ENCODE data around the gene CDHR4.
A peak's percentile ranks its signal among the peaks of the same experiment; 100 is the strongest.

CDHR4 gene

DNA sequence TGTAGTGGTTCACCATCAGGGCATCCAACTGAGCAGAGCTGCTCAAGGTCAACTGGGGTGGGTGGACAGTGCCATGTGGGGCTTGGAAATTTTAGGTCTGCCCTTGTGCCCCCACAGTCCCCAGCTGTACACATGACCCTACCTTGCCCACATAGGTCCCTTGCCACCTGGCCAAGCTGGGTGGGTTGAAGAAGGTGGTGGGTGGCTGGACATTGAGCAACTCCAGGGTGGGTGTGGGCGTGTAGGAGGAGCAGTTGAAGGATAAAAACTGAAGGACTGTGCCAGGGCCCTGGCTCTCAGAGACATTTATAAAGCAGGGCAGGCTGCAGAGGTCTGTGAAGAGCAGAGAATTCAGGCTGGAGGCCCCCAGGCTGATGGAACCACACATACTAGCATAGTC lies 568 bp downstream of the CDHR4 start:
- Histone ChIP-seq H3K4me1 (ENCODE audit: control insufficient read depth, insufficient read depth, low read length) (peaks cover 24% of the 10 kb centered on the region), H3K36me3 (ENCODE audit: control insufficient read depth, insufficient read depth, low read length) (no peaks in the 10 kb centered on the region), H3K4me3 (ENCODE audit: low read length) (no peak overlapping the region), H3K9me3 (ENCODE audit: control insufficient read depth, low read length) (no peaks in the 10 kb centered on the region), H3K9ac (ENCODE audit: low read length) (no peak overlapping the region), H3K27me3 (ENCODE audit: control insufficient read depth, insufficient read depth, low read length) (peaks cover 4% of the 10 kb centered on the region)

DNA sequence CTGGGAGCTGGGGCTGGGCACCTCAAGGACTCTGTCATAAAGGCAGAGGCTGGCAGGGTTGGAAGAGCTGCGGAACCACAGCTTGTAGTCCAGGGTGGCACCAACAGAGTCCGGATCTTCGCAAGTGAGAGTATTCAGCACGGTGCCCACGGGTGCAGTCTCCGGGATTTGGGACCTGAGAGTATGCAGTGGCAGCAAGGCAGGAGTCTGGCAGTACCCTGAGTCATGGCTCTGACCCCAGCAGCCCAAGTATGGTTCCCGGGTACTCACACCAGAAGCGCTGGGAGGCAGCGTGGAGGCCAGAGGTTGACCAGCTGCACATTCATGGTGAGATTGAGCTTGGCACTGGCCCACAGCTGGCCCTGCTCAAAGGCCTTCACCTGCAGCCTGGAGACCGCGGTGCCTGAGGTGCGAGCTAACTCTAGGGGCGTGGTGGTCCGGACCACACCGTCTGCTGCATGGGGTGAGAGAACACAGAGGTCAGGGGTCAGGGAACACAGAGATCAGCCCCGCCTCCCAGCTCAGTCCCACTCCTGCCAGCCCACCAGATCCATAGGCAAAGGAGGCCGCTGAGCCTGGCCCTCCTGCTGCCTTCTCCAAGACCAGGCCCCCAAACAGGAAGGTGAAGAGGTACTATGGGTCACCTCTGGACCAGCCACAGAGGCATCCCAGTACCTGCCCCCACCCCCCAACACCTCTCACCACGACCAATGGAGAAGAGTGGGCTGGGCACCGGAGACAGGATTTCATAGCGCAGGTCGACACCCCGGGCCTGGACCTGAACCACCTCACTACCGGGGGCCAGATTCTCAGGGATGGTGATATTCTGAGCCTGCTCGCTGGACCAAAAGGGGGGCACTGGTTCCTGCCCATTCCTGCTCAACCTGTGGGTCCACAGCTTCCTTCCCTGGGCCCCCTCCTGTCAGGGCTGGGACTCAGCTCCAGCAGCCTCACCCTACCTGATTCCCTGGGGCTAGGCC lies 4.5 kb downstream of the CDHR4 start:
- Histone ChIP-seq H3K9ac (ENCODE audit: low read length) (no peak overlapping the region), H3K9me3 (ENCODE audit: control insufficient read depth, low read length) (no peaks in the 10 kb centered on the region), H3K4me3 (ENCODE audit: low read length) (no peak overlapping the region), H3K27me3 (ENCODE audit: control insufficient read depth, insufficient read depth, low read length) (peaks cover 6% of the 10 kb centered on the region), H3K36me3 (ENCODE audit: control insufficient read depth, insufficient read depth, low read length) (no peaks in the 10 kb centered on the region), H3K4me1 (ENCODE audit: control insufficient read depth, insufficient read depth, low read length) (peaks cover 14% of the 10 kb centered on the region)

DNA sequence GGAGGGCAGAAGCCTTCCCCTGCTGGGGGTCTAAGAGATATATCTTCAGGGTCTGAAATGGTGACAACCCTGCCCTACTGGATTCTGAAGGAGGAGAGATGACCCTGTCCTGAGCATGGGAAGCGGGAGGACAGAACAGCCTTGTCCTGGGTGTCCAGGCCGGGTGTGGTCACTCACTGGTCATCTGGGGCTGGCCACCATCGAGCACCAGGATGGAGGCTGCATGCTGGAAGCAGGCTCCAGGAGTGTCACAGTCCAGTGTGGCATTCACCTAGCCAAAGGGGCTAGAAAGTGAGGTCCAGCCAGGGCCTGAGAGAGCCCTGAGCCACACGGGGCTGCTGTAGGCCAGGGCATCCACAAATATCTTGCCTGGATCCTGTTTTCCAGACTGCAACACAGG lies 5.2 kb downstream of the CDHR4 start:
- Histone ChIP-seq H3K27me3 (ENCODE audit: control insufficient read depth, insufficient read depth, low read length) (peaks cover 6% of the 10 kb centered on the region), H3K4me3 (ENCODE audit: low read length) (no peak overlapping the region), H3K4me1 (ENCODE audit: control insufficient read depth, insufficient read depth, low read length) (peaks cover 7% of the 10 kb centered on the region)

DNA sequence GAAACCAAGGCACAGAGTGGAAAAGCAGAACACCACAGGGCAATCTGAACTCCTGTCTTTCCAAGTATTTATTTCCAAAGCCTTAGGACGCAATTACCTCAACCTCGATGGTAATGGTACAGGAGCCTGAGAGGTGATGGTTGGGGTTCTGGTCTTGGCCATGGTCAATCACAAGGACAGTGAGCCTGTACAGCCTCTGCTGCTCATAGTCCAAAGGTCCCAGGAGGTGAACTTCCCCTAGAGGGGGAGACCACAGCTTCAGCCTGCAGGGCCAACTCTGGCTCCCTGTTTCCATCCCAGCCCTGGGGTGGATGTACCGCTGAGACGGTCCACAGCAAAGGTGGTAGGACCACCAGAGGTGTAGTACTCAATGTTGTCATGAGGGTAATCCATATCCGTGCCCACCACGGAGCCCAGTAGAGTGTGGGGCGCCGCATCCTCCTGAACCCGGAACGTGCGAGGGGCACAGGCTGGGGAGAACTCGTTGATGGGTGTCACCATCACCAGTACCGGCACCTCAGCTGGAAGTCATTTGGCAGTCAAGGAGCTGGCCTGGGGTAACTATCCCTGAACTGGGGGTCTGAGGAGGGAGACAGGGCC lies 6.1 kb downstream of the CDHR4 start:
- H3K9me3 ChIP-seq (ENCODE audit: control insufficient read depth, low read length): no peaks in the 10 kb centered on the region
- peaks cover 6% of the 10 kb centered on the region for H3K27me3 ChIP-seq (ENCODE audit: control insufficient read depth, insufficient read depth, low read length)
- H3K4me3 ChIP-seq (ENCODE audit: low read length): no peak overlapping the region
- no peaks in the 10 kb centered on the region for H3K4me1 ChIP-seq (ENCODE audit: control insufficient read depth, insufficient read depth, low read length)
- H3K9ac ChIP-seq (ENCODE audit: low read length): no peak overlapping the region
- H3K36me3 ChIP-seq (ENCODE audit: control insufficient read depth, insufficient read depth, low read length): no peaks in the 10 kb centered on the region

More for the DNA sequence above, 5.2 kb downstream of the CDHR4 start:
- no peaks in the 10 kb centered on the region for H3K9me3 ChIP-seq (ENCODE audit: control insufficient read depth, low read length)
- no peaks in the 10 kb centered on the region for H3K36me3 ChIP-seq (ENCODE audit: control insufficient read depth, insufficient read depth, low read length)
- no peak overlapping the region for H3K9ac ChIP-seq (ENCODE audit: low read length)

DNA sequence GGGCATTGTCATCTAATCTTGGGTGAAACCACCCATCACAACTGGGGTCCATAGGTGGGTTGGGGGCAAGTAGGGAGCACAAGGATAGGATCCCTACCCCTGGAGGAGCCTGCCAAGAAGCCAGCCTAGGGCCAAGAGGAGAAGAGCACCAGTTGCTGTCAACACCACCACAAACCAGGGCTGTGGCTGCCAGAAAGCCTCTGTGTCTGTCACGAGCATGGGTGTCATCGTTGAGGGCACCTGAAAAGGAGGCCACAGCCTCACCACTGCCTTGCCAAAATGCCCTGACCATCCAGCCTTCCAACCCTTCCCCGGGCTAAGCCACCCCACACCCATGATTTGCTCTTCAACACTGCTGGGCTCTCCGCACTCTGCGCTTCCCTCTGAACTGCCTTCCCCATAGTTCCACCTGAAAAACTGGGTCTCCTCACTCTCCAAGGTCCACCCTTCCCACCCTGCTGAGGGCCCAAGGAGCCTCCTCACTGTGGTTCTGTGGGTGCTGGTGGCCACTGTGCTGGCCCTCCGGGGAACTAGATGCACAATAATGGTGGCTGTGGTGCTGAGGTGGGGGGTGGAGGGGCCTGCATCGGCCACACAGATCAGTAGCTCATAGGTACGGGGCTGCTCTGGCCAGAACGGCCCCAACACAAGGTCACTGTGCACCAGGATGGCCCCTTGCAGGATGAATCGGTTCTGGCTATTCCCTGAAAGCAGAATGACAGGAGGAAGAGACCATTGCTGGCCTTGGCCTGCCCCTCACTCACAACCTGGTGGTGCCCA lies 7.1 kb downstream of the CDHR4 start:
- Histone ChIP-seq H3K9me3 (ENCODE audit: control insufficient read depth, low read length) (no peaks in the 10 kb centered on the region), H3K36me3 (ENCODE audit: control insufficient read depth, insufficient read depth, low read length) (no peaks in the 10 kb centered on the region)

DNA sequence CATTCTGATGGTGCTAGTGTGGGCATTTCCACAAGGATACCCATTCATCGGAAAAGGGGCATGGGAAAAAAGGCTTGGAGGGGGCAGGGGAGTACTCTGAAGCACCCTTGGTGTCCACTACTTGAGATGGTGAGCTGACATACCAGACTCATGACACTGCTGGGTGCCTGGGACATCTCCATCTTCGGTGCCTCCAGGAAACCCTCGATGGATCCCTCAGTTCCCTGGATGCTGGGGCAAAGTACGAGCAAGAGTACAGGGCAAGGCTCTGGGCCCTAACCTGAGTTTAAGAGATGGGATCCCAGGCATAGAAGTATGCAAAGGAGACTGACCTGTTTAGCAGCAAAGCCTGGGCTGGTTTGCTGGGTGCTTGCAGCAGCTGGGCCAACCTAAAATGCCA lies 8.1 kb downstream of the CDHR4 start:
- no peaks in the 10 kb centered on the region for H3K9me3 ChIP-seq (ENCODE audit: control insufficient read depth, low read length)
- no peaks in the 10 kb centered on the region for H3K36me3 ChIP-seq (ENCODE audit: control insufficient read depth, insufficient read depth, low read length)
- H3K4me3 ChIP-seq (ENCODE audit: low read length): no peak overlapping the region
- H3K27me3 ChIP-seq (ENCODE audit: control insufficient read depth, insufficient read depth, low read length): peaks cover 6% of the 10 kb centered on the region
- no peak overlapping the region for H3K9ac ChIP-seq (ENCODE audit: low read length)
- H3K4me1 ChIP-seq (ENCODE audit: control insufficient read depth, insufficient read depth, low read length): peaks cover 11% of the 10 kb centered on the region

More for the DNA sequence above, 7.1 kb downstream of the CDHR4 start:
- Histone ChIP-seq H3K4me1 (ENCODE audit: control insufficient read depth, insufficient read depth, low read length) (peaks cover under 1% of the 10 kb centered on the region), H3K9ac (ENCODE audit: low read length) (no peak overlapping the region), H3K4me3 (ENCODE audit: low read length) (no peak overlapping the region), H3K27me3 (ENCODE audit: control insufficient read depth, insufficient read depth, low read length) (peaks cover 6% of the 10 kb centered on the region)

DNA sequence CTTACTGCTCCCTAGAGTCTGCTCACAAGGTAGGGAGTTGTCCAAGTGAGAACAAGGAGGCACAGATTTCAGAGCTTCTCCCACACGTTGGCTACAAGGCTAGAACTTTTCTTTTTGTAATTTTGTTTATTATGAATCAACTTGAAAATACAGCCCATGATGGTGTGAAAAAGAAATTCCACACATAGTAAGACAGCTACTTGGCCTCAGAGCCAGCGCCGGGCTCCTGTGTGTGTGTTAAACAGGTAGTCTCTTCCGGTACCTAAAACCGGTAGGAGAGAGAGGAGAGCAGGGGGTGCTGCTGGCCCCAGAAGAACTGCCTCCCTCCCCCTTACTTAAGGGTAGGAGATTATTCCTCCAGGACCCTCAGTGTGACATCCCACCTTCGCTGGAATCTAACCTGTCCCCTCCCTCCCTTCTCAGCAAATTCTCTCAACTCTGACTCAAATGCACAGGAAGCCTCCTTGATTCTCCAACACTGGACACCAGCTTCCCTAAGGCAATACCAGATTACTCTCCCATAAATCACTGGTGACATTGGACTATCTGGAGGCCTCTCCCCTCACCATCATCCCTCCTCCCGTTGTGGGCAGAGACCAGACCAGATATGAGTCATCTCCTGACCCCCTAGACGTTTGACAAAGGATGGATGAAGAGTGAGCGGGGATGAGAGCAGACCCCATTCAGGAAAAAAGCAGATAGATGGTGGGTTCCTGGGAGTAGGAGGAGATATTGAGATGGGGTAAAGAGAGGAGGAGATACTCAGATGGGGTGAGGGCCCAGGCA lies 8.9 kb downstream of the CDHR4 start:
- peaks cover 11% of the 10 kb centered on the region for H3K4me1 ChIP-seq (ENCODE audit: control insufficient read depth, insufficient read depth, low read length)
- no peaks in the 10 kb centered on the region for H3K36me3 ChIP-seq (ENCODE audit: control insufficient read depth, insufficient read depth, low read length)
- H3K27me3 ChIP-seq (ENCODE audit: control insufficient read depth, insufficient read depth, low read length): peaks cover 6% of the 10 kb centered on the region
- no peak overlapping the region for H3K9ac ChIP-seq (ENCODE audit: low read length)
- H3K9me3 ChIP-seq (ENCODE audit: control insufficient read depth, low read length): no peaks in the 10 kb centered on the region
- no peak overlapping the region for H3K4me3 ChIP-seq (ENCODE audit: low read length)

DNA sequence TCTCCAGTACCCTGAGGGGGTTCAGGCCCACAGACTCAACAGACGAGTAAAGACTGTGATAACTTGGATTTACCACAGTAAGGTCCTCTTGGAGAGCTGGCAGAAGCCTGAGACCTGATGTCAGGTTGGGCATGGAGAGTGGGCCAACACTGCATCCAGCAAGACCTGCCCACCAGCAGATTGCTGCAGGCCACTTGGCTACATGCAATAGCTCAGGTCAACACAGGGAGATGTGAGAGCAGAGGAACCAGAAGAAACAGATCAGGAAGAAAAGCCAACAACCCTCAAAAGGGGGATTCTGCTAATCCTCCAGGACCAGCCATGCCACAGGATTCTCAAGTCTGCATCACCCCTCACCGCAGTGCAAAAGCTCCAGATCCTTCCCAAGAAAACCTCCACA lies 11.6 kb downstream of the CDHR4 start:
- Histone ChIP-seq H3K27me3 (ENCODE audit: control insufficient read depth, insufficient read depth, low read length) (peaks cover 6% of the 10 kb centered on the region), H3K9me3 (ENCODE audit: control insufficient read depth, low read length) (no peaks in the 10 kb centered on the region), H3K9ac (ENCODE audit: low read length) (no peak overlapping the region), H3K4me3 (ENCODE audit: low read length) (no peak overlapping the region), H3K4me1 (ENCODE audit: control insufficient read depth, insufficient read depth, low read length) (peaks cover 22% of the 10 kb centered on the region), H3K36me3 (ENCODE audit: control insufficient read depth, insufficient read depth, low read length) (no peaks in the 10 kb centered on the region)

DNA sequence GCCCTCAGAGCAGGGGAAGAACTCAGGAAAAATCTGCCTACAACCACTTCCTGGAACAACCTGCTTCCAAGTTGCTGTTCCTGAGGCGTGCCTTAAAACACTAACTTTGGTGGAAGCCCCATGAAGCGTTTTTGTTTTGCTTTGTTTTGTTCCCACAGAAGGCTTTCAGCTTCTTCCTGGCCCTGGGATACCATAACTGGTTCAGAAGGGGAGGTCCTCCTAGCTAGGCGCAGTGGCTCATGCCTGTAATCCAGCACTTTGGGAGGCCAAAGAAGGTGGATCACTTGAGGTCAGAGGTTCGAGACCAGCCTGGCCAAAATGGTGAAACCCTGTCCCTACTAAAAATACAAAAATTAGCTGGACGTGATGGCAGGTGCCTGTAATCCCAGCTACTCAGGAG lies 12.1 kb downstream of the CDHR4 start:
- Histone ChIP-seq H3K9me3 (ENCODE audit: control insufficient read depth, low read length) (no peaks in the 10 kb centered on the region), H3K9ac (ENCODE audit: low read length) (peak overlapping the region; percentile 98), H3K4me3 (ENCODE audit: low read length) (no peak overlapping the region)

DNA sequence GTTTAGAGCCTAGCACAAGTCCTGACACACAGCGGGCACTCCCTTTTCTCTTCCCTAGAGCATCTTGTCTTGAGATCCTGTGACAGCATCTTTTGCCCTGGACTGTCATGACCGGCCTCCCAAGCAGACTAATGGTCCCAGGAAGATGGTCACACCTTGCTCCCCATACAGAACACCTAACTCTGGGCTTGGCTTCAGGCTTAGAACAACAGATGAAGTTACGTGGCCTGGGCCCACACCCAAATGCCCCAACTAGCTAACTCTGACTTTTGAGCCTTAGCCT lies 12.6 kb downstream of the CDHR4 start:
- H3K9ac ChIP-seq (ENCODE audit: low read length): peak overlapping the region; percentile 98
- H3K27me3 ChIP-seq (ENCODE audit: control insufficient read depth, insufficient read depth, low read length): peaks cover 1% of the 10 kb centered on the region
- peaks cover 22% of the 10 kb centered on the region for H3K4me1 ChIP-seq (ENCODE audit: control insufficient read depth, insufficient read depth, low read length)
- H3K36me3 ChIP-seq (ENCODE audit: control insufficient read depth, insufficient read depth, low read length): no peaks in the 10 kb centered on the region
- H3K9me3 ChIP-seq (ENCODE audit: control insufficient read depth, low read length): no peaks in the 10 kb centered on the region
- peak overlapping the region; percentile 97 for H3K4me3 ChIP-seq (ENCODE audit: low read length)

More for the DNA sequence above, 12.1 kb downstream of the CDHR4 start:
- Histone ChIP-seq H3K36me3 (ENCODE audit: control insufficient read depth, insufficient read depth, low read length) (no peaks in the 10 kb centered on the region), H3K27me3 (ENCODE audit: control insufficient read depth, insufficient read depth, low read length) (peaks cover 5% of the 10 kb centered on the region), H3K4me1 (ENCODE audit: control insufficient read depth, insufficient read depth, low read length) (peaks cover 22% of the 10 kb centered on the region)

DNA sequence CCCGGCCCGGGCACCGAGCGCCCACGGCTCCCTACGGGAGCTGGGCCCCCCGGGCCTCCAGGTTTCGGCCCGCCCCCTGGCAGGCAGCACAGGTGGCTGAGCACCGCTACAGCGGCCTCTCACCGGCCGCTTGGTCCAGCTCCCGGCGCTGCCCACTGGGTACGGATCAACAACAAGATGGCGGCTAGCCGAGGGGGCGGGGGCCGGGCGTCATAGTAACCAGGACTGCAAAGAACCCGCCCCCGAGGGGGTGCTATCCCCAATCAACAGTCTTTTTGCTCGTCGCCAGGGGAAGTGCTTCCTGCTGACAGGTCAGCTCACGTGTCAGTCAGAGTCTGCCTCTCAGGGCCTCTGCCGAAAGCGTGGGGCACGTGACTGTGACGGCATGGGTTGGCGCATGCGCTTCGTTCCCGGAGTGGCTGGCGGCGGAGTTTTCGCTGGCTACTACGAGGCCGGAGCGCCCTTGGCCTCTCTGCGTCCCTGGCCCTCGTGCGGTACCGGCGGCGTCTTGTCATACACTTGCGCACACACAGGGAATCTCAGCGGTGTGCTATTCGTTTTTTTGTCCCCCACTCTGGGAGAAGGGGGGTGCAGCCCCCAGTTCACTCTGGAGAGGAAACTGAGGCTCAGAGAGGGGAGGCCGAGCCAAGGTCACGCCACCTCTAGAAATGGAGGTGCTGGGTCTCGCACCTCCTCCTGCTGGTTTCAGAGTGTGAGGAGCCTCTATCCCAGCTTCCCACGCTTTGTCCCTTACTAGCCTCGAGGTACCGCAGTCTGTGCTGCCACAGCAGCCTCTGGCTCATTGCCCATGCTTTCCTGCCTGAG lies 13.1 kb downstream of the CDHR4 start, which contains the start of gene IP6K1:
Gene IP6K1, minus strand, starts transcription at position 186 of the 825 bp plus-strand sequence. CDS start 38,502 bp downstream, outside the sequence.
- Histone ChIP-seq H3K9ac (ENCODE audit: low read length) (peak within 1 kb of the TSS; percentile 98), H3K4me1 (ENCODE audit: control insufficient read depth, insufficient read depth, low read length) (peaks cover 22% of the 10 kb centered on the region), H3K4me3 (ENCODE audit: low read length) (peak within 1 kb of the TSS; percentile 97), H3K27me3 (ENCODE audit: control insufficient read depth, insufficient read depth, low read length) (no peaks in the 10 kb centered on the region), H3K36me3 (ENCODE audit: control insufficient read depth, insufficient read depth, low read length) (no peaks in the 10 kb centered on the region), H3K9me3 (ENCODE audit: control insufficient read depth, low read length) (no peaks in the 10 kb centered on the region)
